HG03103 (cell line): Measurements from ENCODE around the gene CAPN12.
"Not testable (repeated sequence)": the region's sequence is repeated elsewhere in the genome, so short reads cannot be mapped to it uniquely, and the experiment has no call there.

Experiments used
- ATAC-seq: cut with Tn5 transposase; IDR thresholded peaks from one replicate; pipeline ENCODE4 v1.9.1; 2021; ENCODE audit warnings: low read depth; ENCODE audit not compliant: unreplicated experiment

Gene CAPN12, protein sequence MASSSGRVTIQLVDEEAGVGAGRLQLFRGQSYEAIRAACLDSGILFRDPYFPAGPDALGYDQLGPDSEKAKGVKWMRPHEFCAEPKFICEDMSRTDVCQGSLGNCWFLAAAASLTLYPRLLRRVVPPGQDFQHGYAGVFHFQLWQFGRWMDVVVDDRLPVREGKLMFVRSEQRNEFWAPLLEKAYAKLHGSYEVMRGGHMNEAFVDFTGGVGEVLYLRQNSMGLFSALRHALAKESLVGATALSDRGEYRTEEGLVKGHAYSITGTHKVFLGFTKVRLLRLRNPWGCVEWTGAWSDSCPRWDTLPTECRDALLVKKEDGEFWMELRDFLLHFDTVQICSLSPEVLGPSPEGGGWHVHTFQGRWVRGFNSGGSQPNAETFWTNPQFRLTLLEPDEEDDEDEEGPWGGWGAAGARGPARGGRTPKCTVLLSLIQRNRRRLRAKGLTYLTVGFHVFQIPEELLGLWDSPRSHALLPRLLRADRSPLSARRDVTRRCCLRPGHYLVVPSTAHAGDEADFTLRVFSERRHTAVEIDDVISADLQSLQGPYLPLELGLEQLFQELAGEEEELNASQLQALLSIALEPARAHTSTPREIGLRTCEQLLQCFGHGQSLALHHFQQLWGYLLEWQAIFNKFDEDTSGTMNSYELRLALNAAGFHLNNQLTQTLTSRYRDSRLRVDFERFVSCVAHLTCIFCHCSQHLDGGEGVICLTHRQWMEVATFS

DNA sequence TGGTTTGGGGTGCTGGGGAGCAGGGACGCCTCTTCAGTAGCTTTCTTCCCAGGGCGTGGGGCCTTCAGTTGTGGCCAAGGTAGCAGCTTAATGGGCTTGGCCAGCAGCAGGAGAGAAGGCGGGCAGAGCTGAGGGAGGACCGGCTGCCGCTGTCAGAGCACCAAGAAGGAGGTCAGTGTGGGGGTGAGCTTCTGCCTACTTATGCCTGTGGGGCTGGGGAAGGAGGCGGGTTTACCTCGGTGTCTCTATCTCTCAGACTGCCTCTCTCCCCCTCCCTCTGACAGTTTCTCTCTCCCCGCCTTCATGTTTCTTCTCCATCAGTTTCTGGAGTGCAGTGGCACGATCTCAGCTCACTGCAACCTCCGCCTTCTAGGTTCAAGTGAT lies at the start of gene CAPN12:
TSS of gene CAPN12 (minus strand) at position 177 of the 384 bp plus-strand sequence. CDS start 309 bp downstream, outside the sequence.
- ATAC-seq: no peak

DNA sequence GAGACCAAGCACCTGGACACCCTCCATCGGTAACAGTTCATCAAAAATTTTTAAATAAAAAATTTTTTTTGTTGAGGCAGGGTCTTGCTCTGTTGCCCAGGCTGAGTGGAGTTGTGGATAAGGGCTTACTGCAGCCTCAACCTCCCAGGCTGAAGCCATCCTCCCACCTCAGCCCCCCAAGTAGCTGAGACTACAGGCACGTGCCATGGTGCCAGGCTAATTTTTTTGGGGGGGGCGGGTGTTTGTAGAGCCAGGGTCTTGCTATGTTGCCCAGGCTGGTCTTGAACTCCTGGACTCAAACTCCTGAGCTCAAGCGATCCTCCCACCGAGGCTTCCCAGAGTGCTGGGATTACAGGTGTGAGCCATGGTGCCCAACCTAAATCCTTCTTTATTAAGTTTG lies 49.4 kb upstream of the CAPN12 start:
- no peak for ATAC-seq

DNA sequence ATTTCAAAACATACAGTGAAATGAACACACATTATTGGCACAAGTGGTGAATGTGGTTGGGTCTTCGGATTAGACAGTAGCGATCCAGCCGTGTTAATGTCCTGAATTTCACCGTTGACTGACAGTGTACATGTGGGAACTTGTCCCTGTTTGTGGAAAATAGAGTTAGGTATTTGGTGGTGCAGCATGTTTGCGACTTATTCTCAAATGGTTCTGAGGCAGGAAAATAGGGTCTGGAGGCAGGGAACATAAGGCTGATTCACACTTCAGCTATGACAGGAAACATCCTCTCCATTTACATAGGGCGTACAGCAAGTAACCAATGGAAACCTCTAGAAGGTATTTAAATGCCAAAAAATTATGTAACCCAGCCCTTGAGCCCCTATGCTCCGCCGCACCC lies 48.9 kb upstream of the CAPN12 start:
- no peak for ATAC-seq

DNA sequence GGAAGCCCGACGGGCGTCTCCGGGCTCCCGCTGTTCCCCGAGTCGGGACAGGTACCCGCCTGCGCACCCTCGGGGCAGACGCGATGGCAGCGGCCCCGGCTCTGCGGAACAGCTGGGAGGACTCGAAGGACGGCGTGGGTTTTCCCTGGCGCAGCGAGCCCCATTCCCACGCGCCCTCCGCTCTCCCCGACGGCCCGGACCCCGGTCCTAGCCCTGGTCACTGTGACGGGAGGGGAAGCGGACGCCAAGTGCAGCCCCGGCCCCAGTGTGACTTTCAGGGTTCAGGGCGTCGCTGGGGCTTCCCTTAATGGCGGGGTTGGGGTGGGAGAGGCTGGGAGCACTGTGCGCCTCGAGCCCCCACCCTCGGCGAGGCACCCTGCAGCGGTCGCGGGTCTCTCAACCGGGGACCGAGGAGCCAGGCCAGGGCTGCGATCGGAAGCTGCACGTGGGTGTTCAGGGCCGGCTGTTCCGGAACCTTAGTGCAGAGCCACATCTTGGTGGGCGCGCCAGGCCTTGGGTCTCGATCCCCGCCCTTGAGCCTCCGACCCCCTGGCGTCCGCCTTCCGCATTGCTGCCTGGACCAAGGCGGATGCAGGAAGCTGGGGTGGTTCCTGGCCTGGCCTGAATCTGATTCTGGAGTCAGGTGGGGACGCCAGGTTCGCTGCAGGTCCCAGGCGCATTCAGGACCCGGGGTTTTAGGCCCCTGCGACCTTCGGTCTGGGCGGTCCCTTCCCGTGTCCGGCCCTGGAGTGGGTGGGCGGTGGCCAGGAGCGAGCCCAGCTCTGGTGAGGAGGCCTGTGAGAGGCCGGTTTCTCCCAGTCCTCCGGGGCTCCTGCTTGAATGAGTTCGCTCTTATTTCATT lies 48.2 kb upstream of the CAPN12 start:
- no peak for ATAC-seq

DNA sequence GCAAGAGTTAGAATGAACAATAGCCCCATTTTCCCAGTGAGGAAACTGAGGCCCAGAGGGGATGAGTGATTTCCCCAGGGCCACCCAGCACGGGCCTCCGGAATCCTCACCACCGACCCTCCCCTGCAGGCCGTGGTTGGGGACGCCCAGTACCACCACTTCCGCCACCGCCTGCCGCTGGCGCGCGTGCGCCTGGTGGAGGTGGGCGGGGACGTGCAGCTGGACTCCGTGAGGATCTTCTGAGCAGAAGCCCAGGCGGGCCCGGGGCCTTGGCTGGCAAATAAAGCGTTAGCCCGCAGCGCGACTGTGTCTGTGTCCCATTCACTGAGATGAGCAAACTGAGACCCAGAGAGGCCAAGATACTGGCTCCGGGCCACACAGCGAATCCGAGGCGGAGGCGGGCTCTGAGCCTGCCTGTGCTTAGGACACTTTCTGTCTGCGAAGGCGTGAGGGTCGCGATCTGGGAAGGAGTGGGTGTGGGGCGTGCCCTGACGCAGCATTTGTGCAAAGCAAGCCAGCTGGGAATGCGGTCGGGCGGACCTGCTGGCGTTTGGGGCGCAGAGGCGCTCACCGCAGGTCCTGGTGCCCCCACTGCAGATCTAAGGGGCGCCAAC lies 47.3 kb upstream of the CAPN12 start:
- not testable (repeated sequence) for ATAC-seq

DNA sequence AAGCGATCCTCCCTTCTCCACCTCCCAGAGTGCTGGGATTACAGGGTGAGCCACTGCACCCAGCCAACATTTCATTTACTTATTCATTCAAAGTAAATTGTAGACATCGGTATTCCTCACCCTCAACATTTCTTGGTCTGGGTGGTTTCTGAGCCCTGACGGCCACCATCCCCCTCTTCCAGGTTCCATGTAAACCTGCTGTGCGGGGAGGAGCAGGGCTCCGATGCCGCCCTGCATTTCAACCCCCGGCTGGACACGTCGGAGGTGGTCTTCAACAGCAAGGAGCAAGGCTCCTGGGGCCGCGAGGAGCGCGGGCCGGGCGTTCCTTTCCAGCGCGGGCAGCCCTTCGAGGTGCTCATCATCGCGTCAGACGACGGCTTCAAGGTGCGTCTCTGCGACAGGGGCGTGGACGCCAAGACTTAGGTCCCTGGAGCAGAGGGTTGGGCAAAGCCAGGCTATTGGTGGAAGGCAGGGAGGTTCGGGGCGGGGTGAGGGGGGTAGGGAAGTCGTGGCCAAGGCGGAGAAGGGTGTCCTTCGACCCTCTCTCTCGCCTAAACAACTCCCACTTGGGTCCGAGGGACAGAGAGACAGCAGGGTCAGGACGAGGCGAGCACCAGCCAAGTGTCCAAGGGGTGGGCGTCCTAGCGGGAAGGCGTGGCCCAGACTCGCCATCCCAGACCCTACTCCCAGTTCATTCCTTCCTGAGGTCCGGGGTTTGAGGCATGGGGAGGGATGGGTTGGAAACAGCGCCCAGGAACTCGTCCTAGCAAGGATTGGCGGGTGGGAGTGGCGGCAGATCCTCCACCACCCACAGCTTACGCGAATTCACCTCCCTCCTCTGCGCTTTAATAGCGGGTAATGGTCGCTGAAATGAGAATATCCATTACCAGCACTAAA lies 46.5 kb upstream of the CAPN12 start:
- ATAC-seq: not testable (repeated sequence)

DNA sequence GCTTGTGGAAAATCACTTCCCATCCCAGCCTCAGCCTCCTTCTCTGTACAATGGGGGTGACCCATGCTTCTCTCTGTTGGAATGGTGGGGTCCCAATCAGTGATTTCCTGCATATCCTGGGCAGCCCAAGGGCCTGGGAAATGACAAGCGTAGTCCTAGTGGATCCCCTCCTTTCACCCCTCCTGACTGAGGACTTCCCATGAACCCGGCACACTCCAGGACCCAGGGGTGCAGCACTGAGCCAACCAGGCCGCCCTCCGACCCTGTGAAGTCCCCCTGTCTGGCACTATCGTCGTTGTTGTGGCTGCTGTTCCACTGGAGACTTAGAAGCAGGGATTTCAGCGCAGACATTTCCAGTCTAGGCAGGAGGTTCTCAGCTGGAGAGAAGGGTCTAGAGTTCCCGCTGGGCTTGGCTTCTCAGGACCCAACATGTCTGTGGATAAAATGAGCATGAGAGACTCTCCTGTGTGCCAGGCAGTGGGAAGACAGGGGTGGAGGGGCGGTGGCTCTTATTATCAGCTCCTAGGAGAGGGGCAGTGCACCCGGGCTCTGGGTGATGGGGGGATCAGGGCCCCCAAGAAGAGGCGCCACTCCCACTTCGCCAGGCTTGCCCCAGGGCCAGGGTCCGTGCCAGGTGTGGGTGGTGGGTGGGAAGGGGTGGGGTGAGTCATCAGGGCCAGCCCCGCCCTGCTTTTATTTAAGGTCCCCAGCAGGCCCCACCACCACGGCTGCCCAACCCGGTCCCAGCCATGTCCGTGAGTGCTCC lies 44.4 kb upstream of the CAPN12 start, which contains the start of gene LGALS7B:
TSS of gene LGALS7B (plus strand) at position 723 of the 766 bp plus-strand sequence. CDS start at position 750, 27 bp downstream.
- ATAC-seq: no peak

DNA sequence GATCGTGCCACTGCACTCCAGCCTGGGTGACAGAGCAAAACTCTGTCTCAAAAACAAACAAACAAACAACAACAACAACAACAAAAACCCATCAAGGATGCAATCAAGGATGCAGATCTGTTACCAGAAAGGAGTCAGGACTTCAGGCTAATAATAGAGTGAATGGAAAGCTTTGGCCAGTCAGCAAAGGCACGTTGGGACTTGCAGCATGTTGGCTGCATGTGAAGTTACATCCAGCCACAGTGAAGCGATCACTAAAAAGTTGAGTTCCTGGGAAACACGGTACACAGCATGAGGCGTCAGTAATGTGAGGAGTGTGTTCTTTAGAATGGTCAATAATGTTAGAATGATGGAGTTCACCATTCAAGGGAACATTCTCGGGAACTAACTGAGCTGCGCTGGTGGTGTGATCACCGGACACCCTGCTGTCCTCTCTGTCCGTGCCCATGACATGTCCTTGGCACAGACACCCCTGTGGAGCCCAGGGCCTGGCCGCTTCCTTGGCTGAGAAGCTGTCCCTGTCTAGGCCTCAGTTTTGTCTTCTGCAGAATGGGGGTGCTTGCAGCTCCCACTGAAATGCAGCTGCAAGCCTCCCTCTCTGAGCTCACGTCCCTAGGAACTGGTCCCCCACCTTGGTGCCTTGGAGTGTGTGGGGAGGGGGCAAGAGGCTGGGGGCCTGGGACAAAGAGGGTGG lies 42.4 kb upstream of the CAPN12 start:
- no peak for ATAC-seq

DNA sequence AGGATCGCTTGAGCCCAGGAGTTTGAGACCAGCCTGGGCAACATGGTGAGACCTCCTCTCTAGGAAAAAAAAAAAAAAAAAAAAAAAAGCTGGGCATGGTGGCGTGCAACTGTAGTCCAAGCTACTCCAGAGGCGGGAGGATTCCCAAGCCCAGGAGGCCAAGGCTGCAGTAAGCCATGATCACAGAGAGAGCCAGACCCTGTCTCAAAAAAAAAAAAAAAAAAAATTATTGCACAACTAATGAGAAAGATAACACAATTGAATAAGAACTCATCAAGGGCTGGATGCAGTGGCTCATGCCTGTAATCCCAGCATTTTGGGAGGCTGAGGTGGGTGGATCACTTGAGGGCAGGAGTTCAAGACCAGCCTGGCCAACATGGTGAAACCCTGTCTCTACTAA lies 41.8 kb upstream of the CAPN12 start:
- not testable (repeated sequence) for ATAC-seq

DNA sequence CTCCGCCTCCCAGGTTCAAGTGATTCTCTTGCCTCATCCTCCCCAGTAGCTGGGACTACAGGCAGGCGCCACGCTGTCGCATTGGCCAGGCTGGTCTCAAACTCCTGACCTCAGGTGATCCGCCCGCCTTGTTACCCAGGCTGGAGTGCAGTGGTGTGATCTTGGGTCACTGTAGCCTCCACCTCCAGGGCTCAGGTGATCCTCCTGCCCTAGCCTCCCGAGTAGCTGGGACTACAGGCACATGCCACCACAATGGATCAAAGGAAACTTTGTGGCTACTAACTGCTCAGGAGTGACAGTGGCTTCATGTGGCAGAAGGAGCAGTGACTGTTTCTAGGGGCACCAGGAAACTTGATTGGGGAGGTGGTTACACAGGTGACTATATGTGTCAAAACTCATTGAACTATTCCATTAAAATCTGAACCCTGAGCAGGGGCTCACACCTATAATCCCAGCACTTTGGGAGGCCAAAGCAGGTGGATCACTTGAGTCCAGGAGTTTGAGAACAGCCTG lies 41.0 kb upstream of the CAPN12 start:
- no peak for ATAC-seq

DNA sequence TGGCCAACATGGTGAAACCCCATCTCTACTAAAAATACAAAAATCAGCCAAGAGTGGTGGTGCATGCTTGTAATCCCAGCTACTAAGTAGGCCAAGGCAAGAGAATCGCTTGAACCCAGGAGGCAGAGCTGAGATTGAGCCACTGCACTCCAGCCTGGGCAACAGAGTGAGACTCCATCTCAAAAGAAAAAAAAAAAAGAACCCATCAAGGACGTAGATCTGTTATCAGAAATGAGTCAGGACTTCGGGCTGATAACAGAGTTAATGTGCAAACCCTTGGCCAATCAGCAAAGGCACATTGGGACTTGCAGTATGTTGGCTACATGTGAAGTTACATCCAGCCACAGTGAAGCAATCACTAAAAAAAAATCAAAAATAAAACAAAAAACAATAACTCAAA lies 40.0 kb upstream of the CAPN12 start:
- no peak for ATAC-seq

DNA sequence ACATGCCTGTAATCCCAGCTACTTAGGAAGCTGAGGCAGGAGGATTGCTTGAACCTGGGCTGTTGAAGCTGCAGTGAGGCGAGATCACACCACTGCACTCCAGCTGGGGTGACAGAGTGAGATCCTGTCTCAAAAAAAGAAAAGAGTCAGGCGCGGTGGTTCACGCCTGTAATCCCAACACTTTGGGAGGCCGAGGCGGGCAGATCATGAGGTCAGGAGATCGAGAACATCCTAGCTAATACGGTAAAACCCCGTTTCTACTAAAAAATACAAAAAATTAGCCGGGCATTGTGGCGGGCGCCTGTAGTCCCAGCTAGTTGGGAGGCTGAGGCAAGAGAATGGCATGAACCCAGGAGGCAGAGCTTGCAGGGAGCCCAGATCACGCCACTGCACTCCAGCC lies 37.9 kb upstream of the CAPN12 start:
- ATAC-seq: not testable (repeated sequence)

DNA sequence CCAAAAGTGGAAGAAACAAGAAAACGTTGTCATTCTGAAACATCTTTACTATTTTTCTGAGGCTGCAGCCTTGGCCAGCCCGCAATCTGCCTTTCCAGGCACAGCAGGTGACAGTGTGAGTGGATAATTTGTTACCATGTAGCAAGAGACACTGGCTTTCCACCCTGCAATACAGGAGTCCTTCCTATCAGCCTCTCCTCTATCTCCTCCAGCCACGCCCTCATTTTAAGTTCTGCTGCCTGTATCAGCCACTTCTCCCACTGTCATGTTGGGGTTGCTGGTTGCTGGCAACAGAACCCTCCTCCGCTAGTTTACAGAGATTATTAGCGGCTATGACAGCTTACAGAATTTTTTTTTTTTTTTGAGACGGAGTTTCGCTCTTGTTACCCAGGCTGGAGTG lies 36.8 kb upstream of the CAPN12 start:
- ATAC-seq: no peak

DNA sequence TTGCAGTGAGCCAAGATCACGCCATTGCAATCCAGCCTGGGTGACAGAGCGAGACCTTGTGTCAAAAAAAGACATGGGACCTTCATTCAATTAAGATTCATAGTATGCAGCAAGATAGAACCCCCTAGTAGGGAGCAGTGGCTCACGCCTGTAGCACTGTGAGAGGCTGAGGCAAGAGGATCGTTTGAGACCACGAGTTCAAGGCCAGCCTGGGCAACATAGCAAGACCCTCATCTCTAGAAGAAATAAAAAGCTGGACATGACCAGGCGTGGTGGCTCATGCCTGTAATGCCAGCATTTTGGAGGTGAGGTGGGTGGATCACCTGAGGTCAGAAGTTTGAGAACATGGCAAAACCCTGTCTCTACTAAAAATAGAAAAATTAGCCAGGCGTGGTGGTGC lies 36.2 kb upstream of the CAPN12 start:
- no peak for ATAC-seq

DNA sequence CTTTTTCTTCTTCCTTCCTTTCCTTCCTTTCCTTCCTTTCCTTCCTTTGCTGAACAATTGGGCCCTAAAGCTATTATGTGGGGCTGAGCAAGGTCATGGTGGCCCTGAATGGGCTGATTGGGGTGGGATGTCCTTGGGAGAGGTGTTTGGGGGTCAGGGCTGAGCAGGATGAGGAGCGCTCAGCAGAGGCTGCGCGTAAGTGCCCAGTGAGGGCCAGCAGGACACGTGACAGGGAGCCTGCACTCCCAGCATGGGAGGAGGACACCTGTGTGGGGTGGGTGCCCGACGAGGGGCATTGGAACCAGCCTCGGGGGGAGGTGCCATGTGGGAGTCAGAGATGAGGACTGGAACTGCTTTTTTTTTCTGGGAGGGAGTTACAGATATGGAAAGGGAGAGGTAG lies 34.5 kb upstream of the CAPN12 start:
- ATAC-seq: no peak

DNA sequence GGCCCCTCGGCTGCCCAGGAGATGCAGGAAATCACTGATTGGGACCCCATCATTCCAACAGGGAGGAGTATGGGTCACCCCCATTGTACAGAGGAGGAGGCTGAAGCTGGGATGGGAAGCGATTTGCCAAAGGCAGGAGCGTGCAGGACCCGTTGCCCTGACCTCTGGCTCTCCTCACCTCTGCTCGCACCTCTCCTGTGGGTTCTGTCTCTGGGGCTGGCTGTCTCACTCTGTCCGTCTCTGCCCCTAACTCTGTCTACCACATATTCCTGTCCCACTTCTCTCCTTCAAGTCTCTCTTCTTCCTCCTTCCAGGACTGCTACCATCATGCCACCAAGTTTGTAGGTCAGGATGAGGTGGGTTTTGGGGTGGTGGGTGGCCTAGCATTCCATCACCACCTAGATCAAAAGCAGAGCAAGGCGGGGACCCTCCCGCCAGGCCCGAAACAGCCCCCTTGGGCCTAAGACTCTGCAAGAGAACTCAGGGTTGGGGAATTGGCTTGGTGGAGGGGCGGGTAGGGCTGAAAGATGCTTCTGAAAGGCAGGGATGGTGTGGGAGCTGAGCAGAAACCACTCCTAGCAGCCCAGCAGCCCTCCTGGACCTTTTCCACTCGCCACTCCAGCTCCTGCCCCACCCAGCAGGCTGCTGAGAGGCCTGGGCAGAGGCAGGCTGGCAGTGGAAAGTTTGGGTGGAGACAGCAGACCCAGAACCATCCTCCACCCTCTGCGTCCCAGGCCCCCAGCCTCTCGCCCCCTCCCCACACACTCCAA lies 30.1 kb upstream of the CAPN12 start:
- ATAC-seq: no peak

DNA sequence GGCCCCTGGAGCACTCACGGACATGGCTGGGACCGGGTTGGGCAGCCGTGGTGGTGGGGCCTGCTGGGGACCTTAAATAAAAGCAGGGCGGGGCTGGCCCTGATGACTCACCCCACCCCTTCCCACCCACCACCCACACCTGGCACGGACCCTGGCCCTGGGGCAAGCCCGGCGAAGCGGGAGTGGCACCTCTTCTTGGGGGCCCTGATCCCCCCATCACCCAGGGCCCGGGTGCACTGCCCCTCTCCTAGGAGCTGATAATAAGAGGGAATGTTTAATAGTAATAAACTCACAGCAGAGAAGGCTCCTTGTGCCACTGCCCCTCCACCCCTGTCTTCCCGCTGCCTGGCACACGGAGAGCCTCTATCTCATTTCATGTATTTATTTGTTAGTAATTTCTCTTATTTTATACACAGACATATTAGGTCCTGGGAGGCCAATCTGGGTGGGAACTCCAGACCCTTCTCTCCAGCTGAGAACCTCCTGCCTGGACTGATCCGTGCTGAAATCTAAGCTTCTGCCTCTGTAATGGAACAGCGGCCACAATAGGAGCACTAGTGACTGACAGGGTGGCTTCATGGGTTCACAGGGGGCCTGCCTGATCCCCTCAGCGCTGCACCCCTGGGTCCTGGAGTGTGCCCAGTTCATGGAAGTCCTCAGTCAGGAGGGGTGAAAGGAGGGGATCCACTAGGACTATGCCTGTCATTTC lies 29.3 kb upstream of the CAPN12 start, which contains the start of gene LGALS7:
TSS of gene LGALS7 (minus strand) at position 49 of the 709 bp plus-strand sequence. CDS start at position 24, 25 bp downstream.
- no peak for ATAC-seq
